ENCODE data around the gene VSTM2B. TPM values are rescaled to one million over a fixed set of nuclear protein-coding genes. Genes with fewer than 3 reads are reported as not detected.

VSTM2B gene
- total RNA-seq, 1 donor from 2014 or later: not detected

- DNase-seq (ENCODE audit: low read depth): no peak
- no peak overlapping the region for H3K4me3 ChIP-seq (ENCODE audit: low read depth, low read length)
- TF ChIP-seq, protein P1, sequence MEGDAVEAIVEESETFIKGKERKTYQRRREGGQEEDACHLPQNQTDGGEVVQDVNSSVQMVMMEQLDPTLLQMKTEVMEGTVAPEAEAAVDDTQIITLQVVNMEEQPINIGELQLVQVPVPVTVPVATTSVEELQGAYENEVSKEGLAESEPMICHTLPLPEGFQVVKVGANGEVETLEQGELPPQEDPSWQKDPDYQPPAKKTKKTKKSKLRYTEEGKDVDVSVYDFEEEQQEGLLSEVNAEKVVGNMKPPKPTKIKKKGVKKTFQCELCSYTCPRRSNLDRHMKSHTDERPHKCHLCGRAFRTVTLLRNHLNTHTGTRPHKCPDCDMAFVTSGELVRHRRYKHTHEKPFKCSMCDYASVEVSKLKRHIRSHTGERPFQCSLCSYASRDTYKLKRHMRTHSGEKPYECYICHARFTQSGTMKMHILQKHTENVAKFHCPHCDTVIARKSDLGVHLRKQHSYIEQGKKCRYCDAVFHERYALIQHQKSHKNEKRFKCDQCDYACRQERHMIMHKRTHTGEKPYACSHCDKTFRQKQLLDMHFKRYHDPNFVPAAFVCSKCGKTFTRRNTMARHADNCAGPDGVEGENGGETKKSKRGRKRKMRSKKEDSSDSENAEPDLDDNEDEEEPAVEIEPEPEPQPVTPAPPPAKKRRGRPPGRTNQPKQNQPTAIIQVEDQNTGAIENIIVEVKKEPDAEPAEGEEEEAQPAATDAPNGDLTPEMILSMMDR (conservative IDR thresholded peaks at IDR 0.05; ENCODE audit: low read depth, low read length): no peak
These were observed 62.3 kb downstream of the VSTM2B start for GRCh38 chr19:29588095-29588494.

DNA sequence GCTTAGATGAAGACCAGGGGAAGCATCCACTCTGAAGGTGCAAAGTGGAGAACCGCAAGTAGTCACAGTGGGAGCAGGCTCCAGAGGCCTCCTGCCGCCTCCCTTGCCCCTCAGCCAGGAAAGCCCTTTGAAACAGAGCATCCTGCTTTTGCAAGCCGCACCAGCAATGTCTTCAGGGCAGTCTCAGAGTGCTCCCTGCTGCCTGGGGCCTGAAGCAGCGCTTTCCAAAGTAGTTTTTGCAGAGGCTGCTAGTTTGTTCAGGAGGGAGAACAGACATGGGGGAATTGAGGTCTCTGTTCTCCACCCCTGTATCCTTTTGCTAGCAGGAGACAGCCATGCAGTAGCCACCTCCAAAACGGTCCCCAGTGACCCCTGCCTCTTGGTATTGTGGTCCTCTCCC, 64.5 kb downstream of the VSTM2B start:
- H3K4me3 ChIP-seq (ENCODE audit: low read depth, low read length): no peak overlapping the region
- TF ChIP-seq, protein P1 (conservative IDR thresholded peaks at IDR 0.05; ENCODE audit: low read depth, low read length): no peak

DNA sequence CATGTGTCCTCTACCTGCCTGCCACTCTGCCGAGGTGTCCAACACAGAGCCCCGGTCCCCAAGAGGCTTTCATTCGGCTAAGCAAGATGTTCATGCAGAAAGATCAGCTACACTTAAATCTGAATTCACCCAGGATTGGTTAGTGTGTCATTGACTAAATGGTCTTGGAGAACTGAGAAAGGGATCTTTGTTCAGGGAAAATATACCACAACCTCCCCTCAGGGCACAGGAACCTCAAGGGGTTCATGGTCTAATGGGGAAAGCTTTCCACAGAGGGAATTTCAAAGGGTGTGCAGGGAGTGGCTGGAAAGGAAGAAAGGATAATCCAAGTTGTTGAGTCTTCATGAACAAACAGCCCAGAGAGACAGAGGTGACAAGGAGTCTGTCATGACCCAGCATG, 65.9 kb downstream of the VSTM2B start:
- TF ChIP-seq, protein P1 (conservative IDR thresholded peaks at IDR 0.05; ENCODE audit: low read depth, low read length): no peak
- H3K4me3 ChIP-seq (ENCODE audit: low read depth, low read length): no peak overlapping the region
- DNase-seq (ENCODE audit: low read depth): no peak

More for the DNA sequence above, 64.5 kb downstream of the VSTM2B start:
- DNase-seq (ENCODE audit: low read depth): no peak

DNA sequence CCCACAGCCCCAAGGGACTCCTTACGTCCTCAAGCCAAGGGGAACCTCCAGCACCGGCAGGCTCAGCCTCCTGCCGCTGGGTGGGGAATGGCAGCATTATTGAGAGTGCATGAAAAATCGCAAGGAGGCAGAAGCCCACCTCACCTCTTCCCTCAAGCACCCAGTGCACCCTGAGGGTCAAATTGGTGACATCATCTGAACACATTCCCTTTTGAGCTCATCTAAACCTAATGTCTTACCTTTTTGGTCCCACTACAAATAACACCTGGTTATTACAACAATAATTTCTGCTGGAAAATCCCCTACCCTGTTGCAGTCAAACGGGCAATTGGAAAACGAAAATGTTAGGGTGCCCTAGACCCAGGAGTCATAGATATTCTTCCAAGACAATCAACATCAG, 68.1 kb downstream of the VSTM2B start:
- no peak for DNase-seq (ENCODE audit: low read depth)
- no peak overlapping the region for H3K4me3 ChIP-seq (ENCODE audit: low read depth, low read length)
- TF ChIP-seq, protein P1 (conservative IDR thresholded peaks at IDR 0.05; ENCODE audit: low read depth, low read length): no peak

GRCh38 chr19:29596080-29596727, 70.4 kb downstream of the VSTM2B start:
- DNase-seq (ENCODE audit: low read depth): no peak
- TF ChIP-seq, protein P1 (conservative IDR thresholded peaks at IDR 0.05; ENCODE audit: low read depth, low read length): no peak
- no peak overlapping the region for H3K4me3 ChIP-seq (ENCODE audit: low read depth, low read length)

DNA sequence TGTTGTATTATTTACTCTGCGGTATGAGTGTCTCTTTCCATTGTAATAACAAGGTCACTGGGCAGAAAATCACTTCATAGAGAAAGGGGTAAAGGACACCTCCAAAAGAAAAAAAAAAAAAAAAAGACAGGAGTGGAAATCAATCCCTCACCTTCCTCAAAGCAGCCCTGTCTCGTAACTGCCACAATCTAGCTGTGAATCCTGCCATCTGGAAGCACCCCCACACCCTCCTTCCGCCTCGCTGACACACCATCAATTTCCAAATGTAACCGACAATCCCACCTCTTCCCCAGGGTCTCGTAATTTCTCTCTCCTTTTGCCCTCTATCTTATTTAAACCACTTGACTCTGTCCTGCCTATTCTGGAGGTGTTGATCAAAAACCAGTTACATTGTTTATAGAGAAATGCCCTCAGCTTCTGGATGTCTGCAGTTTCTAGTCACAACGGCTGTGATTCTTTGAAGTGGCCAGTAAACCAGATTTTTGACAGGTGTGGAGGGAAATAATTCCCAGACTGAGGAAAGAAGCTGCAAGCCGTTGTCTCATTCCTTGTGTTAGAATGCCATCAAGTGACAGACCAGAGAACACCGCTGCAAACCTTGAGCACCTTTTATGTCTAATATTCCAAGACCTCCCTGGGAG, 71.2 kb downstream of the VSTM2B start:
- TF ChIP-seq, protein P1 (conservative IDR thresholded peaks at IDR 0.05; ENCODE audit: low read depth, low read length): peak; percentile 64
- DNase-seq (ENCODE audit: low read depth): no peak

DNA sequence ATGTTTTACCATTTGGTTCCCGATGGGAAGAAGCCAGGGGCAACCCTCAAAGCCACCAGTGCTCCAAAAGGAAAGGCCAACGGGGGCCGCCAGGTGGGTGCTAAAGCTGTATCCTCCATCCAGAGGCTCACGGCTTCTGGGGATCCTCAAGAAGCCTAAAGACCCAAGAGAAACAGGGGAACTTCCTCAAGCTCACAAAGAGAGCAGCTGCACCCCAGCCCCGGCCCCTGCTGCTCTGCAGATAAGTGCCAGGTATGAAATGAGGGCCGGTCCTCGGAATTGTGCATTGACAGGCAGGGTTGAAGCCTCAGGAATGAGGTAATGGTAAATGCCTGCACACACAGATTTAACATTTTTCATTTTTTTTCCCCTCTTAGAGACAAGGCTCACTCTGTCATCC, 72.2 kb downstream of the VSTM2B start:
- TF ChIP-seq, protein P1 (conservative IDR thresholded peaks at IDR 0.05; ENCODE audit: low read depth, low read length): no peak
- no peak for DNase-seq (ENCODE audit: low read depth)

More for the DNA sequence above, 71.2 kb downstream of the VSTM2B start:
- no peak overlapping the region for H3K4me3 ChIP-seq (ENCODE audit: low read depth, low read length)

More for the DNA sequence above, 72.2 kb downstream of the VSTM2B start:
- H3K4me3 ChIP-seq (ENCODE audit: low read depth, low read length): no peak overlapping the region
